Endothelial cell (in vitro differentiated cells): ENCODE measurements around the gene FXYD2. TPM values are rescaled to one million over a fixed set of nuclear protein-coding genes. Genes with fewer than 3 reads are reported as not detected.

Experiments used
- DNase-seq: peaks from one replicate; pipeline ENCODE4 v3.0.0; 2021; ENCODE audit warnings: low spot score
- H3K27ac Mint-ChIP-seq: one replicate; pipeline ENCODE4 v1.8.0; 2021; ENCODE audit warnings: mixed read lengths, inconsistent platforms; ENCODE audit not compliant: unreplicated experiment
- H3K27me3 Mint-ChIP-seq: one replicate; pipeline ENCODE4 v1.8.0; 2021; ENCODE audit warnings: mild to moderate bottlenecking, moderate library complexity, mixed read lengths, inconsistent platforms; ENCODE audit not compliant: unreplicated experiment
- H3K36me3 Mint-ChIP-seq: one replicate; pipeline ENCODE4 v1.8.0; 2021; ENCODE audit warnings: mild to moderate bottlenecking, low read depth, mixed read lengths, inconsistent platforms; ENCODE audit not compliant: unreplicated experiment
- H3K4me1 Mint-ChIP-seq: one replicate; pipeline ENCODE4 v1.8.0; 2021; ENCODE audit warnings: mild to moderate bottlenecking, mixed read lengths, inconsistent platforms; ENCODE audit not compliant: unreplicated experiment
- H3K4me3 Mint-ChIP-seq: one replicate; pipeline ENCODE4 v1.8.0; 2021; ENCODE audit warnings: mild to moderate bottlenecking, mixed read lengths, inconsistent platforms; ENCODE audit not compliant: unreplicated experiment
- H3K9me3 Mint-ChIP-seq: one replicate; pipeline ENCODE4 v1.8.0; 2021; ENCODE audit warnings: mixed read lengths, inconsistent platforms; ENCODE audit not compliant: unreplicated experiment
- CTCF ChIP-seq: fragments of 200-600 bp; sonication (generic); IDR thresholded peaks from one replicate; pipeline ENCODE4 v1.5.0; 2021; ENCODE audit warnings: antibody characterized with exemption; ENCODE audit not compliant: unreplicated experiment
- total RNA-seq: library from RNA; stranded (reverse); fragmentation: NEBNext Ultra II Directional; extraction: Animal tissue kit (Norgen Biotek cat#: 25700); gene quantifications from one replicate; pipeline ENCODE4 v1.2.1, GENCODE V29; 2021; ENCODE audit not compliant: unreplicated experiment

FXYD2 gene
- total RNA-seq, 1 donor from 2014 or later = not detected

- Mint-ChIP-seq H3K36me3 (no peaks in the 10 kb centered on the region), H3K27ac (no peak overlapping the region), H3K27me3 (peaks cover 8% of the 10 kb centered on the region), H3K9me3 (no peaks in the 10 kb centered on the region), H3K4me3 (no peak overlapping the region), H3K4me1 (peaks cover 9% of the 10 kb centered on the region)
- TF ChIP-seq CTCF = no peak
- DNase-seq = no peak
Measured at GRCh38 chr11:117830674-117831351, 6.3 kb upstream of the FXYD2 start.

GRCh38 chr11:117830072-117830471, 5.5 kb upstream of the FXYD2 start:
- no peaks in the 10 kb centered on the region for H3K36me3 Mint-ChIP-seq
- H3K4me3 Mint-ChIP-seq = no peak overlapping the region
- no peaks in the 10 kb centered on the region for H3K9me3 Mint-ChIP-seq
- peaks cover 11% of the 10 kb centered on the region for H3K27me3 Mint-ChIP-seq
- H3K27ac Mint-ChIP-seq = no peak overlapping the region
- H3K4me1 Mint-ChIP-seq = peaks cover 9% of the 10 kb centered on the region
- TF ChIP-seq CTCF = no peak
- no peak for DNase-seq

DNA sequence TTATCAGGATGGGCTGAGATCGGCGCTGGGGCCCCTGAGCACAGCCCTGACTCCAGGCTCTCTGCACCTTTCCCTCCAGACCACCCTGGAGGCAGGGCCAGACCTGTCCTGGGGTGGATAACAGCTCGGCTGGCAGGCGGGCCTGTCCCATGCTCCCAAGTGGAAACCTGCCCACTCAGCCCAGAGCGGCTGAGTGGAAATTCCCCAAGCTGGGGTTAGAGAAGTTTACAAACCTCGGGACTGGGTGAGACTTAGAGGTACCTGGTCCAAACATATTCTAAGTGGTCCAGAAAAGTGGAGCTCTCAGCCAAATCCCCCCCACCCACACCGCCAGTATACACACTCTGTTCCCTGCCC, 4.8 kb upstream of the FXYD2 start:
- Mint-ChIP-seq H3K4me3 (no peak overlapping the region), H3K36me3 (no peaks in the 10 kb centered on the region), H3K9me3 (no peaks in the 10 kb centered on the region), H3K4me1 (peaks cover 13% of the 10 kb centered on the region), H3K27ac (no peak overlapping the region), H3K27me3 (peaks cover 11% of the 10 kb centered on the region)
- DNase-seq = no peak
- no peak for TF ChIP-seq CTCF

DNA sequence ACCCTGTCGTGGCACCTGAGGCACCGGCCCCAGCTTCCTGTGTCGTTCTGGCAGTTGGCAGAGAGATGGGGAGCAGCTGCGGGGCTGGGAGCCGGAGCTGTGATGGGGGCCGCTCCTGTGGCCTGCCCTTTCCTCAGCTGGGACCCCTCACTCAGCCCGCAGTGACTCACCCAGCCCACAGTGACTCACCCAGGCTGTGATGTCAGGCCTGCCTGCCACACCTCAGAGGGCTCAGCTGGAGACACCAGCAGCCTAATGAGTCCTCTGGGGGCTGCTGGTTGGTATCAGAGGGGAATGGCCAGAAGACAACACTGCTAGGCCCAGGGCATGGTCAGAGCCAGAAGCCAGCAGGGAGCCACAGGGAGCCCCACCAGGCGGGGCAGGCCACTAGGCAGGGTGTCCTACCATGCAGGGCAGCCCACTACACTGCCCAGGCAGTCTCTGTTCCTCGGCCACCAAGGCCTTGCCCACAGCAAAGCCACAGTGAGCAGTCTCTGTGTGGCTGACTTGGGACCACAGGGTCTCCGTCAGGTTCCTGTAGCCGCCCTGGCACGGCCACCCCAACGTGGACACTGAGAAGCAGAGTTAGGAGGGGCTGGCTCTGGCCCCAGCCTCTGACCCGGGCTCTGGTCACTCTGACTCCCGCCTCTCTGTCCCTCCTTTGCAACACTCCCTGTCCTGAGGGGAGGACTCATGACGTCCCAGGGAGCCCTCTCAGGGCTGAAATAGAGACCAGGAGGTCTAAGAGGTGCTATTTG, 4.2 kb upstream of the FXYD2 start:
- no peak overlapping the region for H3K27ac Mint-ChIP-seq
- no peak overlapping the region for H3K4me3 Mint-ChIP-seq

More for the DNA sequence above, 4.2 kb upstream of the FXYD2 start:
- Mint-ChIP-seq H3K9me3 (no peaks in the 10 kb centered on the region), H3K27me3 (peaks cover 11% of the 10 kb centered on the region), H3K36me3 (no peaks in the 10 kb centered on the region), H3K4me1 (peaks cover 18% of the 10 kb centered on the region)
- no peak for TF ChIP-seq CTCF
- no peak for DNase-seq
